Body of pancreas (tissue), 4 donors: ENCODE data around the gene SLC6A13. TPM values are rescaled to one million over a fixed set of nuclear protein-coding genes. Genes with fewer than 3 reads are reported as not detected.

Experiments used
- ATAC-seq: fragments of 150-250 bp; one replicate; pipeline ENCODE4 v1.9.1; 2016
- DNase-seq, 4 donors: peaks; one replicate each; pipeline ENCODE4 v3.0.0-alpha.2; 2019
- H3K27ac ChIP-seq, 4 donors: fragments of 200-600 bp; sonication (generic); 1 replicate in 3 of 4; 2 replicates in 1 of 4; pipeline versions ENCODE4 v1.5.1 to v1.6.1; 2016 to 2019; ENCODE audit warnings: mild to moderate bottlenecking in 1 of 4, mixed read lengths in 1 of 4, moderate library complexity in 1 of 4
- H3K27me3 ChIP-seq, 2 donors: fragments of 200-600 bp; sonication (generic); one replicate each; pipeline ENCODE4 v1.6.0; 2016; ENCODE audit warnings: mild to moderate bottlenecking in 1 of 2
- H3K36me3 ChIP-seq, 2 donors: fragments of 200-600 bp; sonication (generic); replicated peaks in 1 of 2; 2 replicates each; pipeline ENCODE4 v1.5.1; 2016; ENCODE audit warnings: low read depth in 2 of 2; ENCODE audit not compliant: insufficient read depth in 1 of 2
- H3K4me1 ChIP-seq: fragments of 200-600 bp; sonication (generic); one replicate; pipeline ENCODE4 v1.6.0; 2016
- H3K4me3 ChIP-seq, 2 donors: fragments of 200-600 bp; sonication (generic); 1 replicate in 1 of 2; 2 replicates in 1 of 2; pipeline ENCODE4 v1.5.1; 2016 to 2019
- H3K9me3 ChIP-seq, 3 donors: fragments of 200-600 bp; sonication (generic); 1 replicate in 2 of 3; 2 replicates in 1 of 3; pipeline ENCODE4 v1.5.1; 2016
- CTCF ChIP-seq, 7 experiments: fragments of 450-650 bp in 4 of 7; fragments of 200-600 bp in 3 of 7; sonication (generic) in 3 of 7; IDR thresholded peaks; one replicate each; pipeline ENCODE4 v1.5.1; 2016 to 2019; ENCODE audit warnings: antibody characterized with exemption in 7 of 7
- POLR2A ChIP-seq, 3 donors: fragments of 450-650 bp; IDR thresholded peaks; one replicate each; pipeline ENCODE4 v1.6.1; 2016; ENCODE audit warnings: antibody characterized with exemption in 3 of 3, mild to moderate bottlenecking in 2 of 3
- WGBS, 2 donors: methylation state at CpG; one replicate each; pipeline ENCODE4 v1.1.5; 2017; 5-methylcytosine and 5-hydroxymethylcytosine counted together
- intact Hi-C: fragments of 100-400 bp; cut with DNase I; formaldehyde crosslinking; loops from one replicate; pipeline ENCODE4 v1.15.1; 2023
- total RNA-seq, 2 donors: library from RNA; depleted of rRNA; stranded (reverse); fragments of >200 nt; gene quantifications; one replicate each; pipeline ENCODE4 v1.1.0, GENCODE V29; 2016

Gene SLC6A13
- total RNA-seq, 2 donors from 2014 or later, result not detected

GRCh38 chr12:197347-197746 is 65.3 kb downstream of the SLC6A13 start:
- Histone ChIP-seq H3K9me3 (no peaks in the 10 kb centered on the region), H3K36me3 (no peaks in the 10 kb centered on the region), H3K4me3 (no peak overlapping the region), H3K4me1 (peaks cover 19% of the 10 kb centered on the region), H3K27me3 (no peaks in the 10 kb centered on the region), H3K27ac (no peak overlapping the region)
- ATAC-seq (no peak), DNase-seq (no peak)
- no peak for TF ChIP-seq POLR2A (IDR thresholded peaks at IDR 0.05)
- no peak for TF ChIP-seq CTCF (IDR thresholded peaks at IDR 0.05)
- intact Hi-C loops, result no loop called here
- 87 to 88% methylated on average over 3 of the region's 3 CpGs for WGBS, 2 donors

- Histone ChIP-seq H3K4me3 (no peak overlapping the region), H3K36me3 (no peaks in the 10 kb centered on the region), H3K4me1 (peaks cover 19% of the 10 kb centered on the region), H3K9me3 (no peaks in the 10 kb centered on the region), H3K27me3 (no peaks in the 10 kb centered on the region), H3K27ac (no peak overlapping the region)
- TF ChIP-seq POLR2A (IDR thresholded peaks at IDR 0.05) (no peak), CTCF (IDR thresholded peaks at IDR 0.05) (no peak)
- ATAC-seq (no peak), DNase-seq (no peak)
- 74 to 76% methylated on average over 4 of the region's 4 CpGs for WGBS, 2 donors
- intact Hi-C loops, result no loop called here
Observed at GRCh38 chr12:196436-196835, 66.2 kb downstream of the SLC6A13 start.

GRCh38 chr12:195951-196350 is 66.7 kb downstream of the SLC6A13 start:
- Histone ChIP-seq H3K27ac (no peak overlapping the region), H3K27me3 (no peaks in the 10 kb centered on the region), H3K36me3 (no peaks in the 10 kb centered on the region), H3K4me1 (peaks cover 19% of the 10 kb centered on the region), H3K4me3 (no peak overlapping the region), H3K9me3 (no peaks in the 10 kb centered on the region)
- no peak for ATAC-seq
- 82 to 84% methylated on average over 15 of the region's 15 CpGs for WGBS, 2 donors
- intact Hi-C loops, result no loop called here
- DNase-seq, result no peak
- TF ChIP-seq POLR2A (IDR thresholded peaks at IDR 0.05) (no peak), CTCF (IDR thresholded peaks at IDR 0.05) (no peak)

GRCh38 chr12:195156-195555 is 67.5 kb downstream of the SLC6A13 start:
- Histone ChIP-seq H3K27ac (no peak overlapping the region), H3K27me3 (no peaks in the 10 kb centered on the region), H3K4me1 (peaks cover 19% of the 10 kb centered on the region), H3K36me3 (no peaks in the 10 kb centered on the region), H3K4me3 (no peak overlapping the region), H3K9me3 (no peaks in the 10 kb centered on the region)
- no peak for DNase-seq
- TF ChIP-seq CTCF (IDR thresholded peaks at IDR 0.05) (no peak), POLR2A (IDR thresholded peaks at IDR 0.05) (no peak)
- 74 to 78% methylated on average over 5 of the region's 5 CpGs for WGBS, 2 donors
- intact Hi-C loops, result no loop called here
- no peak for ATAC-seq

GRCh38 chr12:194276-194675 is 68.4 kb downstream of the SLC6A13 start:
- ATAC-seq, result no peak
- 84 to 89% methylated on average over 6 to 7 of the region's 7 CpGs for WGBS, 2 donors
- Histone ChIP-seq H3K27ac (no peak overlapping the region), H3K4me3 (no peak overlapping the region), H3K36me3 (no peaks in the 10 kb centered on the region), H3K9me3 (no peaks in the 10 kb centered on the region), H3K27me3 (no peaks in the 10 kb centered on the region), H3K4me1 (peaks cover 17% of the 10 kb centered on the region)
- DNase-seq, result no peak
- TF ChIP-seq POLR2A (IDR thresholded peaks at IDR 0.05) (no peak), CTCF (IDR thresholded peaks at IDR 0.05) (no peak)
- intact Hi-C loops, result no loop called here
